Left lobe of liver (tissue), 2 donors: ENCODE measurements around the gene DZANK1. TPM values are rescaled to one million over a fixed set of nuclear protein-coding genes. Genes with fewer than 3 reads are reported as not detected.
"Not testable (repeated sequence)": the region's sequence is repeated elsewhere in the genome, so short reads cannot be mapped to it uniquely, and the experiment has no call there.

Experiments used
- ATAC-seq: fragments of 200-7000 bp; cut with Tn5 transposase; one replicate; pipeline ENCODE4 v1.9.1; 2020; ENCODE audit warnings: mild to moderate bottlenecking, moderate library complexity
- DNase-seq: peaks from one replicate; pipeline ENCODE4 v3.0.0-alpha.2; 2020; ENCODE audit warnings: low spot score
- total RNA-seq: library from RNA; stranded (reverse); gene quantifications from one replicate; pipeline ENCODE4 v1.2.1, GENCODE V29; 2021
- donor health status: DM: no; HTN: no; CAD: no; lungs with moderate emphysema.
- donor health status: DM: no; HTN: yes; CAD: no.

Gene DZANK1
- total RNA-seq, 1 donor from 2014 or later = 0.55 TPM

DNA sequence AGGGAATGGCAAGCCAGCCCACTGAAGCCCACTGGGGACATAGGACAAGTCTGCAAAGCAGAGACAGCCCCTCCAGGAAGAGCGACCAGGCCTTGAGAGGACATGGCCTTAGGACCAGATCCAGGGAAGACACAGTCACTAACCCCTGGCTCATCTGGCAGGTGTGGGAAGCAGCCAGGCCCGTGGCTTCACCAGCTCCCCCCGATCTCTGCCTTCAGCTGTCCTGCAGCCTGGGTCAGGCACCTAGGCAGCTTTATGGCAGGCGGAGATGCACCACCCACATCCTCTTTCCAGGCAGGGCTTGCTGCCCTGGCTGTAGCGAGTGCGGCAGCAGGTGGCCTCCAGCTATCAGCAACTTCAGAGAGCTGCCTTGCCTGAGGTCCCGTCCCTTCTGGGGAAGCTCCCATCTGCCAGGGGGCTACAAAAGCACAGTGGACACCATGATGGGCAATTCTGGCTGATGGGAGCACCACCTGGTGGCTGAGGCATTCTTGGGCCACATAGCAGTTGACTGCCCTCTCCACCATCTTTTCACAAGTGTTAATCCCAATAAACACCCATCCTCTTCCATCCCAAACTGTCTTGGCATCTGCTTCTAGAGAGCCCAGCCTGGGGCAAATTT is 85.8 kb downstream of the DZANK1 start:
- DNase-seq = no peak
- ATAC-seq = no peak

GRCh38 chr20:18377896-18378481 is 88.8 kb downstream of the DZANK1 start:
- no peak for ATAC-seq
- DNase-seq = no peak

DNA sequence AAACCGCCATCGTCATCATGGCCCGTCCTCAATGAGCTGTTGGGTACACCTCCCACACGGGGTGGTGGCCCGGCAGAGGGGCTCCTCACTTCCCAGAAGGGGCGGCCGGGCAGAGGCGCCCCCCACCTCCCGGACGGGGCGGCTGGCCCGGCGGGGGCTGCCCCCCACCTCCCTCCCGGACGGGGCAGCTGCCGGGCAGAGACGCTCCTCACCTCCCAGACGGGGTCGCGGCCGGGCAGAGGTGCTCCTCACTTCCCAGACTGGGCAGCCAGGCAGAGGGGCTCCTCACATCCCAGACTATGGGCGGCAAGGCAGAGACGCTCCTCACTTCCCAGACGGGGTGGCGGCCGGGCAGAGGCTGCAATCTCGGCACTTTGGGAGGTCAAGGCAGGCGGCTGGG is 91.3 kb downstream of the DZANK1 start:
- DNase-seq, ATAC-seq: not testable (repeated sequence)

DNA sequence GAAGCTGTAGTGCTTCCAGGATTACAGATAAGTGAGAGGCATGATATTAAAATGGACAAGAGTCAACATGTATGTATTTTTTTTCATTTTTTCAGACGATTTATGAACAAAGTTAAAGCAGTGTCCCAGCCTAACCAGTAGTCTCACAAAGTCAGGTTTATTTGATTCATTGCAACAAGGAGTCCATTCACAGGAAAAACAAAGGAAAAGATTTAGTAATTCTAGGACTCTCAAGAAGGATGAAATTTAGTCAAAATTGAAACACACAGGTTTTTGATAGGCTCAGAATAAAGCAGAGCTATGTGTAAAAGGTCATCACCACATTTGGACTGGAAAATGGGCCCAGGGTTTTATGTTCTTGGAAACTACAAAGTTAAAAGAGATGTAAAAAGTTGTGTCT is 94.5 kb downstream of the DZANK1 start:
- no peak for DNase-seq
- ATAC-seq = no peak

DNA sequence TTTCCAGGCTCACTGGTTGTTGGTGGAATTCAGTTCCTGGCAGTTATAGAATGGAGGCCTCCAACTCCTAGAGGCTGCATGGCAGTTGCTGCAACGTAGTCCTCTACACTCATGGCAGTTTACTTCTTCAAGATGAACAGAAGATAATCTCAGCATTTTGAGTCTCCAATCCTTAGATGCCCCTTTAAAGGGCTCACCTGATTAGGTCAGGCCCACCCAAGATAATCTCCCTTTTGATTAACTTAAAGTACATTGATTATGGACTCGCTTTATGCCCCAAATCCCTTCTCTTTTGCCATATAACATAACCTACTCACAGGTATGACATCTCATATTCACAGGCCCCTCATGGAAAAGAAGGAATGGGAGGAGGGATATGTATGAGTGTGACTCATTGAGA is 102.1 kb downstream of the DZANK1 start:
- no peak for ATAC-seq
- no peak for DNase-seq

GRCh38 chr20:18363708-18364107 is 103.1 kb downstream of the DZANK1 start:
- DNase-seq (no peak), ATAC-seq (no peak)

- no peak for DNase-seq
- no peak for ATAC-seq
These were observed 103.9 kb downstream of the DZANK1 start for GRCh38 chr20:18362916-18363315.

DNA sequence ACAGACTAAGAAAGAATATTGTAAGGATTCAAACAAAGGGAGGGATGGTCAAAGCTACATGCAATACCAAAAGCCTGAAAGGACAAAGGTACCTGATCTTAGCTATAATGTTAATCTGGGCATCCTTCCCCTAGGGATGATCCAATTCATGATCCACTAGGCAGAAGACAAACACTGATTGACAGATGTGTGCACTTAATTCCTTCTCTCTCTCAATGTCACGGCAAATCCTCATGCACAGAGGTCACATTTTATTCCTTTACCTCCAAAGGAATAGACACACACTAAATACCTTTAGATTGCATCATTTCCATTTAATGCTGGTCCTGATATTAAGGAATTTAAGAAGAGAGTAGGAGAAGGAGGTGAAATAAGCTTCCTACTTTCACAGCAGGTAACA is 105.2 kb downstream of the DZANK1 start:
- no peak for DNase-seq
- ATAC-seq = no peak

DNA sequence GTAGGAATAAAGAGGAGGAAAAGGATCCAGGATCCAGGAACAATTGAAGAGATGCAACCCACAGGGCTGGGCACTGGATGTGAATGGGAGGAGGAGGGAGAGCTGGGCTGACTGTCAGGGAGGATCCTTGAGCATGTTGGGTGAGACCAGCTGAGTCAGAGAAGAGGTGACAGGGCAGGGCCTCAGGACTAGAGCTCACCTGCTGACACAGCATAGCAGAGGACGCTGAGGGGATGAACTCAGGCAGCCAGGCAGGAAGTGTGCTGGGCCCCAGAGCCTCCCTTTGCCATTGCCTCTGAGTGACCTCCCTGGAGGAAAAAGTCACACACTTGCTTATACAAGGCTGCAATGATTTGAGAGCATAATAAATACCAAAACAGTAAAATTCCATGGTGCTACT is 106.2 kb downstream of the DZANK1 start:
- peak; percentile 44 for ATAC-seq
- no peak for DNase-seq

DNA sequence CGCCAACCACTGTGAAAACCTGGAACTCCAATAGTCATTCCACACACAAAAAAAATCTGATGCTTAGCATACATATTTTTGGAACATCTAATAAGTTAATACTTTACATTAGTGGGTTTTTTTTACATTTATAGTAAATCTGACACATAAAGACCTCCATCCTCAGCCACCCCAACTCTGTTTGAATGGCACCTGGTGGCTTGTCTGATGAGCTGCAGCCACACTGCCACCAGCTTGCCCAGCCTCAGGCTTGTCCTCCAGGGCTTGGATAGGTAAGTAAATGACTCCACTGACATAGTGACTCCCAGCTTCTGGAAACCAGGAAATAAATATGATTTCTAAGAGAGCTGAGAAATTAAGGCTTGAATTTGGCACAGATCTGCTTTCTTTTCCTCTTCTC is 107.0 kb downstream of the DZANK1 start:
- no peak for ATAC-seq
- no peak for DNase-seq

DNA sequence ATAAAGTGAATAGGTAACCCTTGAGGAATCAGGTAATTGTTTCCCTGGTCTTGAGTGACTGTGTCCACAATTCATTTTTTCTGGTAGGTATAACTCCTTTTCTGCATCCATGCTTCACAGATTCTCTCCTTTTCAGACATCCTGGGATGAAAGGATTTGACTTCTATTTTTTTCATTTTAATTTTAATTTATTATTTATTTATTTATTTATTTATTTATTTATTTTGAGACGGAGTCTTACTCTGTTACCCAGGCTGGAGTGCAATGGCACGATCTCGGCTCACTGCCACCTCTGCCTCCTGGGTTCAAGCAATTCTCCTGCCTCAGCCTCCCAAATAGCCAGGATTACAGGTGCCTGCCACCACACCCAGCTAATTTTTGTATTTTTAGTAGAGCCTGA is 117.1 kb downstream of the DZANK1 start:
- not testable (repeated sequence) for DNase-seq, ATAC-seq

Other genes starting within 250 kb of the DZANK1 start
- gene ZNF133, start 178.5 kb downstream of the DZANK1 start, total RNA-seq = 4.7 TPM
- 3.1 TPM for gene POLR3F, start 360 bp upstream of the DZANK1 start, total RNA-seq
- 15.3 TPM for gene RBBP9, start 30.2 kb upstream of the DZANK1 start, total RNA-seq
- gene SEC23B, start 40.9 kb upstream of the DZANK1 start, total RNA-seq = 30.2 TPM
- gene SMIM26, start 100.4 kb upstream of the DZANK1 start, total RNA-seq = 35.4 TPM
- 5.6 TPM for gene DTD1, start 121.0 kb upstream of the DZANK1 start, total RNA-seq